ENCODE results near the gene ATP6V1C2. TPM values are rescaled to one million over a fixed set of nuclear protein-coding genes. Genes with fewer than 3 reads are reported as not detected.

ATP6V1C2 gene
- polyA plus RNA-seq, 2 of the 4 experiments (the other 2 are of a cell fraction), result 0.08 to 0.14 TPM

GRCh38 chr2:10810202-10811161 lies 89.1 kb downstream of the ATP6V1C2 start:
- CTCF ChIA-PET, result no interaction called here
- H3K4me3 ChIP-seq, result peak overlapping the region; percentile 85; the same call in 2 of the 3 replicates
- FAIRE-seq, result no peak
- 0 out of 6 replicates have a peak overlapping the region, but pooled peaks of 1 of the 2 experiments have one; percentile 93 for H3K27ac ChIP-seq
- POLR2A ChIA-PET, result no interaction called here
- peaks cover 20% of the 10 kb centered on the region for H3K4me1 ChIP-seq
- no peak for DNase-seq (ENCODE audit: low read depth in 1 of 2, low spot score in 1 of 2)
- 82% methylated on average over 8 of the region's 8 CpGs for WGBS (ENCODE audit: missing lambda C conversion rate)
- TF ChIP-seq HMGXB4 (CRISPR knock-in tag; IDR thresholded peaks at IDR 0.05; ENCODE audit: borderline replicate concordance) (no peak), NPAS2 (CRISPR knock-in tag; IDR thresholded peaks at IDR 0.05; ENCODE audit: borderline replicate concordance) (no peak), RFX5 (IDR thresholded peaks at IDR 0.05) (no peak), E2F6 (IDR thresholded peaks at IDR 0.05; ENCODE audit: borderline replicate concordance, low read depth) (no peak), EHMT2 (IDR thresholded peaks at IDR 0.05; ENCODE audit: low read depth) (no peak), FOXS1 (CRISPR knock-in tag; IDR thresholded peaks at IDR 0.05) (no peak), HOXA7 (CRISPR knock-in tag; IDR thresholded peaks at IDR 0.05) (no peak), RCOR1 (IDR thresholded peaks at IDR 0.05; ENCODE audit: low read depth, low read length) (no peak), USF2 (IDR thresholded peaks at IDR 0.05) (no peak), FOSB (CRISPR knock-in tag; IDR thresholded peaks at IDR 0.05) (no peak), CBX2 (IDR thresholded peaks at IDR 0.05; ENCODE audit: borderline replicate concordance, low read depth) (no peak), PHF8 (IDR thresholded peaks at IDR 0.05; ENCODE audit: borderline replicate concordance, low read depth) (no peak), HDAC2 (IDR thresholded peaks at IDR 0.05) (no peak), POLR2A (IDR thresholded peaks at IDR 0.05; ENCODE audit: low read length) (no peak), MYC (IDR thresholded peaks at IDR 0.05; ENCODE audit: borderline replicate concordance, low read length) (no peak), KDM5A (IDR thresholded peaks at IDR 0.05) (no peak), RARB (CRISPR knock-in tag; IDR thresholded peaks at IDR 0.05) (no peak), NFE2L2 (conservative IDR thresholded peaks at IDR 0.05; ENCODE audit: low read length) (no peak)
- peak overlapping the region; percentile 91 for H3K4me2 ChIP-seq
- H3K9me3 ChIP-seq, result no peaks in the 10 kb centered on the region
- ATAC-seq, result no peak

GRCh38 chr2:10811517-10811916 lies 90.1 kb downstream of the ATP6V1C2 start:
- DNase-seq (ENCODE audit: low read depth in 1 of 2, low spot score in 1 of 2), result no peak
- CTCF ChIA-PET, result interaction anchor here (0.9 to 2.2 kb wide), 5 partner anchors 11 to 313 kb away, joined by 4 to 12 read pairs (median 4); no protein-coding TSS in a partner anchor
- 3% methylated on average over 14 of the region's 14 CpGs for WGBS (ENCODE audit: missing lambda C conversion rate)
- Histone ChIP-seq H3K4me1 (peaks cover 20% of the 10 kb centered on the region), H3K4me3 (peak overlapping the region; percentile 85), H3K9me3 (no peaks in the 10 kb centered on the region), H3K4me2 (peak overlapping the region; percentile 91), H3K27ac (peak overlapping the region; percentile 90 to 93)
- POLR2A ChIA-PET, result interaction anchor here (1.3 kb wide), 2 partner anchors 13 to 320 kb away, joined by 3 read pairs; no protein-coding TSS in a partner anchor
- no peak for FAIRE-seq
- ATAC-seq, result no peak
- TF ChIP-seq JUNB (IDR thresholded peaks at IDR 0.05) (no peak), KDM1A (IDR thresholded peaks at IDR 0.05; ENCODE audit: low read depth) (no peak), HOXB5 (CRISPR knock-in tag; IDR thresholded peaks at IDR 0.05) (no peak), PHF8 (IDR thresholded peaks at IDR 0.05; ENCODE audit: borderline replicate concordance, low read depth) (no peak), ZNF302 (CRISPR knock-in tag; IDR thresholded peaks at IDR 0.05) (no peak), FOSB (CRISPR knock-in tag; IDR thresholded peaks at IDR 0.05) (no peak), POLR2A (IDR thresholded peaks at IDR 0.05; ENCODE audit: low read length) (no peak), CHD4 (IDR thresholded peaks at IDR 0.05; ENCODE audit: borderline replicate concordance) (no peak), RNF2 (IDR thresholded peaks at IDR 0.05; ENCODE audit: borderline replicate concordance, low read depth) (no peak), BHLHE40 (IDR thresholded peaks at IDR 0.05; ENCODE audit: low read depth, low read length) (no peak), REST (IDR thresholded peaks at IDR 0.05) (no peak), CTCF (IDR thresholded peaks at IDR 0.05) (no peak), EP300 (IDR thresholded peaks at IDR 0.05) (no peak), RCOR1 (IDR thresholded peaks at IDR 0.05; ENCODE audit: low read depth, low read length) (no peak)
